Transverse colon (tissue), 3 donors: ENCODE measurements around the gene PCNX1.

Source experiments
- CTCF ChIP-seq, 5 experiments: fragments of 200-600 bp in 3 of 5; fragments of 450-650 bp in 2 of 5; sonication (generic) in 3 of 5; IDR thresholded peaks; 1 replicate in 2 of 5; 2 replicates in 3 of 5; pipeline ENCODE4 v1.5.1; 2016 to 2017; ENCODE audit warnings: antibody characterized with exemption in 5 of 5, inconsistent platforms in 3 of 5, mild to moderate bottlenecking in 2 of 5, moderate library complexity in 1 of 5
- EP300 ChIP-seq: sonication (generic); formaldehyde crosslinking; IDR thresholded peaks from one replicate; pipeline ENCODE4 v1.6.1; 2017; ENCODE audit warnings: antibody characterized with exemption, low read depth

- no peak for TF ChIP-seq EP300
- no peak for TF ChIP-seq CTCF (IDR thresholded peaks at IDR 0.05)
Measured at GRCh38 chr14:70934502-70935134, 27.4 kb downstream of the PCNX1 start.
